Adrenal gland (tissue), 5 donors: Measurements from ENCODE around the gene SLC66A1.

ENCODE experiments used
- CTCF ChIP-seq, 6 experiments: fragments of 450-650 bp in 4 of 6; fragments of 200-600 bp in 2 of 6; sonication (generic) in 1 of 6; IDR thresholded peaks; 1 replicate in 5 of 6; 2 replicates in 1 of 6; pipeline versions ENCODE4 v1.5.1 to v1.8.0; 2016 to 2021; ENCODE audit warnings: antibody characterized with exemption in 6 of 6, mild to moderate bottlenecking in 2 of 6, moderate library complexity in 1 of 6
- POLR2A ChIP-seq, 2 donors: fragments of 450-650 bp; IDR thresholded peaks; one replicate each; pipeline ENCODE4 v1.6.1; 2017; ENCODE audit warnings: antibody characterized with exemption in 2 of 2, mild to moderate bottlenecking in 2 of 2, moderate library complexity in 1 of 2
- donor health status: DM: no; HTN: no; CAD: no.

DNA sequence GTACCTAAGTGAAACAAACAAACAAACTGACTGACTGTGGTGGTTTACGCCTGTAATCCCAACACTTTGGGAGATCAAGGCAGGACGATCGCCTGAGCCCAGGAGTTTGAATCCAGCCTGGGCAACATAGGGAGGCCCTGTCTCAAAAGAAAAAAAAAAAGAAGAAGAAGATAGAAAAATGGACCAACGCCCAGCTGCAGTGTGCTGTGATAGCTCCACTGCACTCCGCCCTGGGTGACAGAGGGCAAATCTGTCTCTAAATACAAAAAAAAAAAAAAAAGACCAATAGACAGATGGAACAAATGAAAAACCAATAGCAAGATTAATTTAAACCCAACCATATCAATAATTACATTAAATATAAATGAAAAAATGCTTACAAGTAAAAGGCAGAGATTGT lies 37.5 kb upstream of the SLC66A1 start:
- no peak for TF ChIP-seq CTCF (IDR thresholded peaks at IDR 0.05)
- no peak for TF ChIP-seq POLR2A (IDR thresholded peaks at IDR 0.05)
